OCI-LY3 (cell line): Measurements from ENCODE around the gene CA12.

Experiments
- H2AFZ ChIP-seq: fragments of 200-600, 300-600 bp; shearing (Covaris generic); 2 replicates; pipeline ENCODE4 v1.6.0; 2014; ENCODE audit warnings: antibody characterized with exemption, low read depth, low read length
- H3K27ac ChIP-seq: fragments of 200-600, 300-600 bp; sonication (generic); 2 replicates; pipeline ENCODE4 v1.5.1; 2014; ENCODE audit warnings: mild to moderate bottlenecking, low read length, moderate library complexity, mixed read lengths
- H3K27me3 ChIP-seq: fragments of 200-600, 300-600 bp; sonication (generic); 2 replicates; pipeline ENCODE4 v1.6.1; 2014; ENCODE audit warnings: low read depth, low read length, mixed read lengths
- H3K36me3 ChIP-seq: fragments of 200-600, 300-600 bp; sonication (generic); replicated peaks from 2 replicates; pipeline ENCODE3; 2014; ENCODE audit warnings: low read depth, low read length, mixed read lengths
- H3K4me1 ChIP-seq: fragments of 300-600, 200-600 bp; sonication (generic); 2 replicates; pipeline ENCODE4 v1.6.1; 2014; ENCODE audit warnings: low read length, mixed read lengths
- H3K4me2 ChIP-seq: fragments of 200-600, 300-600 bp; sonication (generic); 2 replicates; pipeline ENCODE4 v1.6.1; 2014; ENCODE audit warnings: low read length, mixed read lengths
- H3K4me3 ChIP-seq: fragments of 300-600, 200-600 bp; sonication (generic); 2 replicates; pipeline ENCODE4 v1.5.1; 2014; ENCODE audit warnings: antibody characterized with exemption, mild to moderate bottlenecking, low read length, moderate library complexity
- H3K79me2 ChIP-seq: fragments of 300-600, 200-600 bp; shearing (Covaris generic); 2 replicates; pipeline ENCODE4 v1.6.1; 2014; ENCODE audit warnings: mild to moderate bottlenecking, low read length, mixed read lengths
- H3K9ac ChIP-seq: fragments of 300-600, 200-600 bp; shearing (Covaris generic); 2 replicates; pipeline ENCODE4 v1.6.0; 2014; ENCODE audit warnings: mild to moderate bottlenecking, low read length, moderate library complexity
- H3K9me3 ChIP-seq: fragments of 200-600, 300-600 bp; shearing (Covaris generic); 2 replicates; pipeline ENCODE4 v1.6.1; 2014; ENCODE audit warnings: low read length, mixed read lengths; ENCODE audit not compliant: insufficient read depth
- H4K20me1 ChIP-seq: fragments of 200-600, 300-600 bp; sonication (generic); 2 replicates; pipeline ENCODE4 v1.6.1; 2016; ENCODE audit warnings: low read length, mixed read lengths; ENCODE audit not compliant: insufficient read depth
- EZH2phosphoT487 ChIP-seq: fragments of 200-600 bp; shearing (Covaris generic); IDR thresholded peaks from 2 replicates; pipeline ENCODE4 v1.6.1; 2018; ENCODE audit warnings: antibody characterized with exemption, mixed run types, low read depth
- TF ChIP-seq, protein P1 (sequence below): fragments of 200-600, 300-600 bp; sonication (generic); IDR thresholded peaks from 2 replicates; pipeline ENCODE4 v1.5.1; 2014; ENCODE audit warnings: antibody characterized with exemption, low read length, low read depth

CA12 gene

GRCh38 chr15:63283126-63283525 lies 98.5 kb downstream of the CA12 start:
- Histone ChIP-seq H3K79me2 (no peaks in the 10 kb centered on the region), H3K4me2 (no peak overlapping the region), H3K4me3 (no peak overlapping the region), H3K9me3 (no peaks in the 10 kb centered on the region), H4K20me1 (no peaks in the 10 kb centered on the region), H3K27me3 (no peaks in the 10 kb centered on the region), H3K4me1 (peaks cover 6% of the 10 kb centered on the region; the same call in 1 of the 2 replicates), H3K27ac (no peak overlapping the region), H3K36me3 (peaks cover 3% of the 10 kb centered on the region), H3K9ac (no peak overlapping the region), H2AFZ (no peak overlapping the region)
- no peak for TF ChIP-seq EZH2phosphoT487
- TF ChIP-seq, protein P1, sequence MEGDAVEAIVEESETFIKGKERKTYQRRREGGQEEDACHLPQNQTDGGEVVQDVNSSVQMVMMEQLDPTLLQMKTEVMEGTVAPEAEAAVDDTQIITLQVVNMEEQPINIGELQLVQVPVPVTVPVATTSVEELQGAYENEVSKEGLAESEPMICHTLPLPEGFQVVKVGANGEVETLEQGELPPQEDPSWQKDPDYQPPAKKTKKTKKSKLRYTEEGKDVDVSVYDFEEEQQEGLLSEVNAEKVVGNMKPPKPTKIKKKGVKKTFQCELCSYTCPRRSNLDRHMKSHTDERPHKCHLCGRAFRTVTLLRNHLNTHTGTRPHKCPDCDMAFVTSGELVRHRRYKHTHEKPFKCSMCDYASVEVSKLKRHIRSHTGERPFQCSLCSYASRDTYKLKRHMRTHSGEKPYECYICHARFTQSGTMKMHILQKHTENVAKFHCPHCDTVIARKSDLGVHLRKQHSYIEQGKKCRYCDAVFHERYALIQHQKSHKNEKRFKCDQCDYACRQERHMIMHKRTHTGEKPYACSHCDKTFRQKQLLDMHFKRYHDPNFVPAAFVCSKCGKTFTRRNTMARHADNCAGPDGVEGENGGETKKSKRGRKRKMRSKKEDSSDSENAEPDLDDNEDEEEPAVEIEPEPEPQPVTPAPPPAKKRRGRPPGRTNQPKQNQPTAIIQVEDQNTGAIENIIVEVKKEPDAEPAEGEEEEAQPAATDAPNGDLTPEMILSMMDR, result no peak

DNA sequence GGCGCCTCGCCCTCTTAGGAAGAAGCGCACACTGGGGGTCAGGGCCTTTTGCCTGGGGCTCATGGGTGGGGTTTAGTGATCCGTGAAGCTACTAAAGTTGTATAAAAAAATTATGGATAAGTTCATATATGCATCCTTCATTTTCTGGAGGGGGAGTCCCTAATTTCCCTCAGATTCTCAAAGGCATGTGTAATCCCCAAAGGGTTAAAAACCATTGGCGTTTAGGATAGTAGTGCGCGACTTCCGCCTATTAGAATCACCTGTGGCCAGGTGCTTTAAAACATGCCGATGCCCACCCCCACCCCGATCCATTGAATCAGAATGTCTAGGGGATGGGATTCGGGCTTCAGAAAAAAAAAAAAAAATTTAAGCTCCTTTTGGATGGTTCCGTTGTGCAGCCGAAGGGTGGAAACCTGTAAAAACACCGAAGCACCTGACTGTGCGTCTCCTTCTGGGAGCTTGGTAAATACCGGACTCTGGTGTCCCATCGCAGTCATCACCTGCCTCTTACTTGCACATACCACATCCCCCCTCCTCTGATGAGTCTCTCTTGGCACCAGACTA lies 103.7 kb downstream of the CA12 start:
- Histone ChIP-seq H4K20me1 (no peaks in the 10 kb centered on the region), H3K4me3 (peak overlapping the region; percentile 97), H3K9me3 (no peaks in the 10 kb centered on the region), H3K79me2 (no peaks in the 10 kb centered on the region), H3K4me1 (peaks cover 14% of the 10 kb centered on the region; the same call in 1 of the 2 replicates), H3K4me2 (peak overlapping the region; percentile 69), H3K27me3 (no peaks in the 10 kb centered on the region), H3K27ac (peak overlapping the region; percentile 39), H2AFZ (peak overlapping the region; percentile 86), H3K36me3 (peaks cover 3% of the 10 kb centered on the region), H3K9ac (peak overlapping the region; percentile 91)
- TF ChIP-seq, protein P1, result no peak
- TF ChIP-seq EZH2phosphoT487, result no peak

DNA sequence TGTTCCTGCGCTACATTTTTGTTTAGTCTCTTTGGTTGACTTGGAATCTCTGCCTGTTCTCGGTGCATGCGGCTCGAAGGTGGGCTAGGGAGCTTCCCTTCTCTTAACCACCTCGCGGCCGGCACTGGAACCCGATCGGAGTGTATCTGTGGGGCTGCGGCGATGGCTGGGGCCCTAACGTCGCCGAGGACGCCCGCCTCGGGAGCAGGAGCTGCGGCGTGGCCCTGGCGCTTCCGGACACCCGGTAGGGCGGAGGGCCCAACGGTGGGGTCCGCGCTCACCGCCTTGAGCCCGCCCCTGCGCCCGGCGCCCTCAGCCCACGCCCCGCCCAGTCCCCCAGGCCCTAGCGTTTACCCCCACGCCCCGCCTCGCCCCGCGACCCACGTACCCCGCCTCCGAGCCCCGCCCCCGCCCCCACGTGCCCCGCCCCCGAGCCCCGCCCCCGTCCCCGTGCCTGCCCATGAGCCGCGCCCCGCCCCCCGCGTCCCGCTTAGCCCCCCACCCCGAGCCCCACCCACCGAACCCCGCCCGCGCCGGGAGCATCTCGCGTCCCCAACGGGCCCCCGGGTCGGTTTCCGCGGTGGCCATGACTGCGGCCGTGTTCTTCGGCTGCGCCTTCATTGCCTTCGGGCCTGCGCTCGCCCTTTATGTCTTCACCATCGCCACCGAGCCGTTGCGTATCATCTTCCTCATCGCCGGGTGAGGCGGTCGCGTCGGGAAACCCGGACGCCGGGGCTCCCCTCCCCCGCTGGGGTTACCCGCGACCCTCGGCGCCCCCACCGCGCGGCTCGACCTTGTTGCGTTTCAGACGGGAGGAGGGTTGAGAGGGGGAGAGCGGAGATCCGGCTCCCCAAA lies 104.4 kb downstream of the CA12 start, which contains the start of gene APH1B:
Gene APH1B (plus strand): TSS at position 568 of the 855 bp plus-strand sequence. CDS start 19 bp downstream, at position 587.
- Histone ChIP-seq H4K20me1 (no peaks in the 10 kb centered on the region), H3K4me1 (peaks cover 11% of the 10 kb centered on the region; the same call in 1 of the 2 replicates), H2AFZ (peak within 1 kb of the TSS; percentile 86), H3K79me2 (no peaks in the 10 kb centered on the region), H3K27ac (peak within 1 kb of the TSS; percentile 39), H3K9me3 (no peaks in the 10 kb centered on the region), H3K36me3 (peaks cover 3% of the 10 kb centered on the region), H3K27me3 (no peaks in the 10 kb centered on the region), H3K4me2 (peak within 1 kb of the TSS; percentile 75), H3K4me3 (peak within 1 kb of the TSS; percentile 97), H3K9ac (peak within 1 kb of the TSS; percentile 91)
- TF ChIP-seq, protein P1, result no peak
- no peak for TF ChIP-seq EZH2phosphoT487

- Histone ChIP-seq H3K4me2 (peak overlapping the region; percentile 75), H2AFZ (peak overlapping the region; percentile 27; the same call in 1 of the 2 replicates), H3K36me3 (peaks cover 3% of the 10 kb centered on the region), H4K20me1 (no peaks in the 10 kb centered on the region), H3K9me3 (no peaks in the 10 kb centered on the region), H3K9ac (peak overlapping the region; percentile 71), H3K79me2 (no peaks in the 10 kb centered on the region), H3K27ac (0 out of 2 replicates have a peak overlapping the region, but pooled peaks have one; percentile 15), H3K27me3 (no peaks in the 10 kb centered on the region), H3K4me3 (peak overlapping the region; percentile 80), H3K4me1 (peaks cover 11% of the 10 kb centered on the region; the same call in 1 of the 2 replicates)
- TF ChIP-seq EZH2phosphoT487, result no peak
- TF ChIP-seq, protein P1, result no peak
Observed at GRCh38 chr15:63276342-63277037, 105.2 kb downstream of the CA12 start.
